GM23338 (cell line): ENCODE measurements around the gene ZBTB20. TPM values are rescaled to one million over a fixed set of nuclear protein-coding genes. Genes with fewer than 3 reads are reported as not detected.
"Not testable (repeated sequence)": the region's sequence is repeated elsewhere in the genome, so short reads cannot be mapped to it uniquely, and the experiment has no call there.

Source experiments
- ATAC-seq: fragments of 200-7000 bp; cut with Tn5 transposase; 3 replicates; pipeline ENCODE4 v1.9.1; 2020
- DNase-seq: peaks from one replicate; pipeline ENCODE4 v3.0.0-alpha.2; 2015; ENCODE audit warnings: low spot score
- H2AFZ ChIP-seq: fragments of 200-600 bp; sonication (generic); 2 replicates; pipeline ENCODE4 v1.8.0; 2016; ENCODE audit warnings: antibody characterized with exemption, mild to moderate bottlenecking, moderate library complexity
- H3F3A ChIP-seq: fragments of 200-600 bp; sonication (generic); replicated peaks from 2 replicates; pipeline ENCODE4 v1.8.0; 2017; ENCODE audit warnings: antibody characterized with exemption, mixed run types, low read depth
- H3K27ac ChIP-seq: fragments of 200-600 bp; sonication (generic); 2 replicates; pipeline ENCODE4 v1.6.1; 2016; ENCODE audit warnings: low read depth
- H3K27me3 ChIP-seq: fragments of 200-600 bp; sonication (generic); 2 replicates; pipeline ENCODE4 v1.8.0; 2016; ENCODE audit warnings: mild to moderate bottlenecking, mixed run types, moderate library complexity; ENCODE audit not compliant: insufficient read depth
- H3K36me3 ChIP-seq: fragments of 200-600 bp; sonication (generic); 2 replicates; pipeline ENCODE4 v1.8.0; 2016; ENCODE audit warnings: mild to moderate bottlenecking; ENCODE audit not compliant: insufficient read depth
- H3K4me1 ChIP-seq: fragments of 200-600 bp; sonication (generic); 2 replicates; pipeline ENCODE4 v1.8.0; 2016; ENCODE audit warnings: mild to moderate bottlenecking, moderate library complexity; ENCODE audit not compliant: insufficient read depth
- H3K4me2 ChIP-seq: fragments of 200-600 bp; sonication (generic); 2 replicates; pipeline ENCODE4 v1.7.1; 2017; ENCODE audit warnings: mixed run types
- H3K4me3 ChIP-seq: fragments of 200-600 bp; sonication (generic); 2 replicates; pipeline ENCODE4 v1.6.1; 2016; ENCODE audit warnings: mixed run types
- H3K79me2 ChIP-seq: fragments of 200-600 bp; sonication (generic); replicated peaks from 2 replicates; pipeline ENCODE4 v1.8.0; 2017; ENCODE audit warnings: mild to moderate bottlenecking; ENCODE audit not compliant: insufficient read depth
- H3K9me2 ChIP-seq: fragments of 200-600 bp; sonication (generic); 2 replicates; pipeline ENCODE4 v1.8.0; 2017; ENCODE audit not compliant: insufficient read depth
- H4K20me1 ChIP-seq: fragments of 200-600 bp; sonication (generic); replicated peaks from 2 replicates; pipeline ENCODE4 v1.8.0; 2017; ENCODE audit warnings: mild to moderate bottlenecking; ENCODE audit not compliant: insufficient read depth
- H3K27ac Mint-ChIP-seq: 2 replicates; pipeline ENCODE4 v1.8.0; 2020; ENCODE audit warnings: inconsistent platforms, mild to moderate bottlenecking, moderate library complexity, mixed read lengths
- H3K27me3 Mint-ChIP-seq: 3 replicates; pipeline ENCODE4 v1.8.0; 2022; ENCODE audit warnings: low read depth, mild to moderate bottlenecking, moderate library complexity, mixed read lengths, inconsistent platforms; ENCODE audit not compliant: insufficient read depth, poor library complexity
- H3K36me3 Mint-ChIP-seq: 3 replicates; pipeline ENCODE4 v1.8.0; 2021; ENCODE audit warnings: low read depth, mild to moderate bottlenecking, inconsistent platforms, moderate library complexity, mixed read lengths
- H3K4me1 Mint-ChIP-seq: 3 replicates; pipeline ENCODE4 v1.8.0; 2020; ENCODE audit warnings: mild to moderate bottlenecking, inconsistent platforms, mixed read lengths
- H3K4me3 Mint-ChIP-seq: 3 replicates; pipeline ENCODE4 v1.8.0; 2021; ENCODE audit warnings: moderate library complexity, mild to moderate bottlenecking, inconsistent platforms, mixed read lengths
- H3K9me3 Mint-ChIP-seq: 3 replicates; pipeline ENCODE4 v1.8.0; 2020; ENCODE audit warnings: moderate library complexity, mild to moderate bottlenecking, inconsistent platforms, mixed read lengths
- ETS1 ChIP-seq: IDR thresholded peaks from 2 replicates; pipeline ENCODE4 v1.6.1; 2016; ENCODE audit warnings: antibody characterized with exemption
- NANOG ChIP-seq: IDR thresholded peaks from 2 replicates; pipeline ENCODE4 v1.6.1; 2016; ENCODE audit warnings: antibody characterized with exemption, borderline replicate concordance
- POLR2AphosphoS5 ChIP-seq: IDR thresholded peaks from 2 replicates; pipeline ENCODE4 v1.6.1; 2016; ENCODE audit warnings: antibody characterized with exemption, low read depth
- STAT1 ChIP-seq: IDR thresholded peaks from one replicate; pipeline ENCODE4 v1.6.1; 2016; ENCODE audit warnings: antibody characterized with exemption; ENCODE audit not compliant: unreplicated experiment
- ZNF114 ChIP-seq: fragments of 250-450 bp; sonication (Bioruptor Pico); IDR thresholded peaks from 2 replicates; pipeline ENCODE4 v1.5.0; 2020; ENCODE audit warnings: mild to moderate bottlenecking, moderate library complexity
- ZNF462 ChIP-seq: fragments of 250-450 bp; sonication (Bioruptor Pico); IDR thresholded peaks from 2 replicates; pipeline ENCODE4 v1.5.0; 2020; ENCODE audit warnings: mild to moderate bottlenecking, moderate library complexity
- polyA plus RNA-seq: library from polyadenylated mRNA; unstranded; fragments of >200 nt; fragmentation: Nextera tagmentation; extraction: Ambion mirVana; gene quantifications from 2 replicates; pipeline ENCODE4 v1.2.1, GENCODE V29; 2016
- total RNA-seq: library from RNA; depleted of rRNA; stranded (reverse); fragments of >200 nt; shearing (Covaris generic); gene quantifications from 2 replicates; pipeline ENCODE4 v1.2.3, GENCODE V29; 2014

The ZBTB20 gene
- total and polyA plus RNA-seq, 2 experiments from 2014 or later = 2.0 to 3.3 TPM

- Histone ChIP-seq H3K79me2 (no peaks in the 10 kb centered on the region), H3K4me2 (no peak overlapping the region), H3F3A (no peaks in the 10 kb centered on the region), H3K27me3 (no peaks in the 10 kb centered on the region), H4K20me1 (no peaks in the 10 kb centered on the region), H3K9me2 (no peaks in the 10 kb centered on the region), H3K4me1 (peaks cover 4% of the 10 kb centered on the region), H2AFZ (no peak overlapping the region), H3K4me3 (no peak overlapping the region), H3K27ac (no peak overlapping the region), H3K36me3 (no peaks in the 10 kb centered on the region)
- DNase-seq (no peak), ATAC-seq (no peak)
- Mint-ChIP-seq H3K4me1 (peaks cover 8% of the 10 kb centered on the region; the same call in 2 of the 3 replicates), H3K36me3 (peaks cover 10% of the 10 kb centered on the region; the same call in 2 of the 3 replicates), H3K4me3 (no peak overlapping the region), H3K27ac (no peak overlapping the region), H3K27me3 (peaks cover 6% of the 10 kb centered on the region), H3K9me3 (peaks cover 10% of the 10 kb centered on the region)
- TF ChIP-seq STAT1 = no peak
- no peak for TF ChIP-seq ETS1
- no peak for TF ChIP-seq ZNF462
- no peak for TF ChIP-seq NANOG
- no peak for TF ChIP-seq POLR2AphosphoS5
- TF ChIP-seq ZNF114 (CRISPR knock-in tag) = no peak
These were observed 466.8 kb downstream of the ZBTB20 start for GRCh38 chr3:114680299-114680698.

GRCh38 chr3:114679773-114680172 is 467.3 kb downstream of the ZBTB20 start:
- H3K4me1 ChIP-seq, H3K36me3 ChIP-seq, H3K79me2 ChIP-seq, H2AFZ ChIP-seq, H3K27me3 ChIP-seq, H3K27me3 Mint-ChIP-seq, H3K4me2 ChIP-seq, H3K4me3 Mint-ChIP-seq, ATAC-seq, H4K20me1 ChIP-seq, H3K36me3 Mint-ChIP-seq, H3K4me3 ChIP-seq, H3K9me2 ChIP-seq, H3K27ac ChIP-seq, H3K4me1 Mint-ChIP-seq, H3F3A ChIP-seq, H3K27ac Mint-ChIP-seq, DNase-seq: not testable (repeated sequence)
- peaks cover 10% of the 10 kb centered on the region for H3K9me3 Mint-ChIP-seq
